NCI-H146 (cell line): ENCODE results near the gene OSBP.
"Not testable (repeated sequence)": the region's sequence is repeated elsewhere in the genome, so short reads cannot be mapped to it uniquely, and the experiment has no call there.

Source experiments
- DNase-seq: peaks from one replicate; lab custom pipeline; 2025; lab: John Stamatoyannopoulos, UW

OSBP gene, protein sequence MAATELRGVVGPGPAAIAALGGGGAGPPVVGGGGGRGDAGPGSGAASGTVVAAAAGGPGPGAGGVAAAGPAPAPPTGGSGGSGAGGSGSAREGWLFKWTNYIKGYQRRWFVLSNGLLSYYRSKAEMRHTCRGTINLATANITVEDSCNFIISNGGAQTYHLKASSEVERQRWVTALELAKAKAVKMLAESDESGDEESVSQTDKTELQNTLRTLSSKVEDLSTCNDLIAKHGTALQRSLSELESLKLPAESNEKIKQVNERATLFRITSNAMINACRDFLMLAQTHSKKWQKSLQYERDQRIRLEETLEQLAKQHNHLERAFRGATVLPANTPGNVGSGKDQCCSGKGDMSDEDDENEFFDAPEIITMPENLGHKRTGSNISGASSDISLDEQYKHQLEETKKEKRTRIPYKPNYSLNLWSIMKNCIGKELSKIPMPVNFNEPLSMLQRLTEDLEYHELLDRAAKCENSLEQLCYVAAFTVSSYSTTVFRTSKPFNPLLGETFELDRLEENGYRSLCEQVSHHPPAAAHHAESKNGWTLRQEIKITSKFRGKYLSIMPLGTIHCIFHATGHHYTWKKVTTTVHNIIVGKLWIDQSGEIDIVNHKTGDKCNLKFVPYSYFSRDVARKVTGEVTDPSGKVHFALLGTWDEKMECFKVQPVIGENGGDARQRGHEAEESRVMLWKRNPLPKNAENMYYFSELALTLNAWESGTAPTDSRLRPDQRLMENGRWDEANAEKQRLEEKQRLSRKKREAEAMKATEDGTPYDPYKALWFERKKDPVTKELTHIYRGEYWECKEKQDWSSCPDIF

DNA sequence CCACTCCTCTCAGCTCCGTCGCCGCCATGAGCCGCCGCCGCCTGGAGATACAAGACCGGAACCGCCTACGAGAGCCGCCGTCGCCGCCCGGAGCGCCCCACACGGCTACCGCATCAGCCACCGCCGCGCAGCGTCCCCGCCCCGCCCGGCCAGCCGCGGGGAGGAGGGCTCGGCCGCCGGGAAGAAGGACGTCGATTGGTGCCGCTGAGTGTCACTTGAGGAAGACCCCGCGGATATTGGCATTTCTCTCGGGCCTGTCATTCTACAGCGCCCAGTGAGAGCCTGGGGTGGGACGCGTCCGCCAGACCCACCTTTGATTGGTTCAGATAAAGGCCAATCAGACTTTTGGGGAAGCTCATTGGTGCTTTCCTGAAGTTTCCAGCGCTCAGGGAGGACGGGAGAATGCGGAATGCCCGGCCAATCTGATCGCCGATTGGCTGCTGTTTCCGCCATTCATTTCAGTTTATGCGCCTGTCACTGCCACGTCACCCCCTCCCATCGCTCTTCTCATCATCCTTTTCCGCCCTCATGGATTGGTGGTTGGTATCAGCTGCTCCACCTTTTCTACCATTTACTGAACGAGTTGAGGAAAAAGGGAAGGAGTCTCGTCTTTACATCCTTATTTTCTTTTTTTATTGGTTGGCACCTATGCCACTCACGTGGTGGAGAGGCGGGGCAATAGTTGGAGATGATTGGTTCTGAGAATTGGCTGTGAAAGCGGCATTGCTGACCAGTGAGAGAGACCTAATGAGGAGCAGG is at the start of gene OSBP:
Gene OSBP (minus strand): TSS at position 138 of the 759 bp plus-strand sequence. CDS start 110 bp downstream, at position 28.
- peak; percentile 100 for DNase-seq

DNA sequence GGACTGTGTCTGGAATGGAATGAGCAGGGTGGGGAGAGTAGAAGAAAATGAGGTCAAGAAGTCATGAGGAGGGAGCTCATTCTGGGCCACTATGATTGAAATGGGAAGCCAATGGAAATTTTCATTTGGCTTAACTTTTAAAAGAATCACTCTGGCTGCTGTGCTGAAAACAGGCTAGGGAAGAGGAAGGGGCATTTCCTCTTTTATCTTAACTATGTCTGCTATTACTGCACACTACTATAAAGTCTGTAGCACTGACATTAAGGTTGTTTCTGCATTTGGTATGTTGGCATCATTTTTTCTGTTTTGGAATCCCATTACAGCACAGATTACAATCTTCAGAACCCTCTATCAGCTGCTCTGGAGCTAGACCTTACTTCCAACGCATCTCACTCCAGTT is 45.0 kb upstream of the OSBP start:
- no peak for DNase-seq

DNA sequence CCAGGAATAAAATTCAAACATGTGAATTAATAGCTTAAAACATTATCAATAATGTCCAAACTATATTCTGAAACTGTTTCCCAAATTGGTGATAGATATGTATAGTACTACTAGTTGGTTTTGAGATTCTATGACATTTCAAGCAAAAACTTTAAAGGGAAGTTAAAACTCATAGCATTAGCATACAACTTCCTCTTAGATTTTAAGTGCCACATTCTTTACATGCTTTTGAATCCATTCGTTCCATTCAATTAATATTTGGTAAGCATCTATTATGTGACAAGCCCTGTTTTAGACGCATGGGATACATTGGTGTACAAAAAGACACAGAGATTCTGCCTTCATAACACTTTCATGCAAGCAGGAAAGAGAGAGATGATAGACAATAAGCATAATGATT is 44.4 kb upstream of the OSBP start:
- no peak for DNase-seq

DNA sequence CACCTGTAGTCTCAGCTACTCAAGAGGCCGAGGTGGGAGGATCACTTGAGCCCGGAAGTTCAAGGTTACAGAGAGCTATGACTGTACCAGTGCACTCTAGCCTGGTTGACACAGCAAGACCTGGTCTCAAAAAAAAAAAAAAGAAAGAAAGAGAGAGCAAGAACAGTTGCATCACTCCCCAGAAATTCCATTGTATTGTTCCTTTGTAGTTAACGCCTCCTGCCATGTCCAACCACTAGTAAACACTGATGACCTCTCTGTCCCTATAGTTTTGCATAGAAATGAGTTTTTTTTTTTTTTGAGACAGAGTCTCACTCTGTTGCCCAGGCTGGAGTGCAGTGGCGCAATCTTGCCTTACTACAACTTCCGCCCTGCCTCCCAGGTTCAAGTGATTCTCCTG is 42.5 kb upstream of the OSBP start:
- no peak for DNase-seq

DNA sequence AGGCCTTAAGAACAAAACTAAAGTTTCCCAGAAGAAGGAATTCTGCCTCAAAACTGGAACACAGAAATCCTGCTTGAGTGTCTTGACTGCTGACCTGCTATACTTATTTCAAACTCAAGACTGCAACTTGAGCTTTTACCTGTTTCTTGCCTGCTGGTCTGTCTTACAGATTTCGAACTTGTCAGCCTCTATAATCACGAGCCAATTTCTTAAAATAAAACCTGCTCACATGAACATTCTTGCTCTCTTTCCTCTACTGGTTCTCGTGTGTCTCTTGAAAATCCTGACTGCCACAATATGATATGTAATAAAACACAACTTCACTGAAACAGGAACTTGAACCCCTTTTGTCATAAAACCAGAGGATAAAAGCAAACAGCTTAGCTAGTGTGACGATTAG is 39.3 kb upstream of the OSBP start:
- no peak for DNase-seq

DNA sequence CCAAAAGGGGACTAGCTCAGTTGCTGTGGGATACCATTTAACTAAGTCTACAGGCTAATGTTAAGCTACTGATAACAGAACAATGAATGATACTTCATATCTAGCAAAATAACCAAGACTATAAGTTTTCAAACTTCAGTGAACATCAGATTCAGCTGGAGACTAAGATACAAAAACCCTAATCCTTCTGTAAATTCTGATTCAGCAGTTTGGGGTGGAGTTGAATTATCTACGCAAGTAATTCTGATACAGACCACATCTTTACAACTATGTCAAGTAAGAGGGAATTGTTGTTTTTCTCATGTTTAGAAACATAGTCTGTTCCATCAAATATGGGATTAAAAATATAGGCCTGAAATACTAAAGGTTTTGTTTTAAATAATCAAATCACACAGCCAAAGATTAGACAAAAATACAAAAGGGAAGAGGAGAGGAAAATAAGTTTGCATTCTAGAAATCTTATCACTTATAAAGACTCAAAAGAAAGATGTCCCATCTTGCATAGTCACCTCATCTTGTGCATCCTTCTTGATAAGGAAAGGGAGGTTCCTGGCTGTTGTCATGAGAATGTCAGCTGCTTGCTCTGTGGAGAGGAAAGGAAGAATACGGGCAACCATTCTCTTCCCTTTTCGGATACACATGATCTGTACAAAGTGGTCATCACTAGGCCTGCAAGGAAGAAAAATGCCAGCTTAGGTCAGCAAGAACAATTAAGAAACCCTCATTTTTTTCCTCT is 31.8 kb upstream of the OSBP start:
- DNase-seq, result no peak

DNA sequence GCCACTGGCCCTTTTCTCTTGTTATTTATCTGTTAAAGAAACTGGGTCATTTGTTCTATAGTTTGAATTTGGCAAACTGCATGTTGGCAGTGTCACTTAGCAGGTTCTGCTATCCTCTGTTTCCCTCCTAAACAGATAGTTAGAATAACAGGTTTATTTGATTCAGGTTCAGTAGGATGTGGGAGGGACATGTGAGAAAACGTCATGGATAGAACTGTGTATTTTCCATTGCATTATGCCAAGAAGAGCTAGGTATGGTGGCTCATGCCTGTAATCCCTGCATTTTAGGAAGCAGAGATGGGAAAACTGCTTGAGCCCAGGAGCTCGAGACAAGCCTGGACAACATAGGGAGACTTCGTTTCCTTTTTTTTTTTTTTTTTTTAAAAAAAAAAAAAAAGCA is 29.0 kb upstream of the OSBP start:
- no peak for DNase-seq

DNA sequence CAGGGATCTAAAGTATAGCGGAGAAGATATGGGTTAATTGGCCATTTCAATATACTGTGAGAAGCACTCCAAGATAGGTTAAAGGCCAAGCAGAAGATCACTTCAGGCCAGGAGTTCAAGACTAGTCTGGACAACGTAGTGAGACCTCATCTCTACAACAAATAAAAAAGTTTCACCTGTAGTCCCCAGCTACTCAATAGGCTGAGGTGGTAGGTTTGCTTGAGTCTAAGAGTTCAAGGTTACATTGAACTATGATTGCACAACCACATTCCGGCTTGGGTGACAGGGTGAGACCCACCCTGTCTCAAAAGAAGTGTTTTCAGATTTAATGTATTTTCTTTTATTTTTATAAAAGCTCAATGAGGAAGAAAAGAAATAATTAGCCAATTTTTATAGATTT is 27.8 kb upstream of the OSBP start:
- DNase-seq, result no peak

DNA sequence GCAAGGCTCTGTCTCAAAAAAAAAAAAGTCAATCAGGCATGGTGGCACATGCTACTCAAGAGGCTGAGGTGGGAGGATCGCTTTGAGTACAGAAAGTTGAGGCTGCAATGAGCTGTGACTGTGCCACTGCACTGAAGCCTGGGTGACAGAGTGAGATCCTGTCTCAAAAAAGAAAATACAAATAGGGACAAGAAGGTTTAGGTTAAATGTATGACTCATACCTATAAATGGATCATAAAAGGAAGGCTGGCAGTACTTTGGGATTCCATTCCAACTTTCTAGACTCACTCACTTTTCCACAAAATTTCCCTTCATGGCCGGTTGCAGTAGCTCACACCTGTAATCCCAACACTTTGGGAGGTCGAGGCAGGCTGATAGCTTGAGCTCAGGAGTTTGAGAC is 25.6 kb upstream of the OSBP start:
- no peak for DNase-seq

GRCh38 chr11:59630493-59630892 is 14.9 kb upstream of the OSBP start:
- DNase-seq, result no peak

DNA sequence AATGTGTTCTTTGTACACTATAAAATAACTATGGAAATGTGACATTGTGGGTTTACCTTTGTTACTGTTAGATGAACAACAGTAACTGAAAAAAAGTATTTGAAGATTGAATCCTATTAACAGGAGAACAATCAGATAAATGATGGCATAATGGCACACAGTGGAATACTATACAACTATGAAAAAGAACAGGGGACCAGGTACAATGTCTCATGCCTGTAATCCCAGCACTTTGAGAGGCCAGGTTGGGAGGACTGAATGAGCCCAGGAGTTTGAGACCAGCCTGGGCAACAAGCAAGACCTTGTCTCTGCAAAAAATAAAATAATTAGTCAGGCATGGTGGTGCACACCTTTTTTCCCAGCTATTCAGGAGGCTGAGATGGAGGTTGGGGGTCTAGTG is 14.4 kb upstream of the OSBP start:
- DNase-seq, result no peak

DNA sequence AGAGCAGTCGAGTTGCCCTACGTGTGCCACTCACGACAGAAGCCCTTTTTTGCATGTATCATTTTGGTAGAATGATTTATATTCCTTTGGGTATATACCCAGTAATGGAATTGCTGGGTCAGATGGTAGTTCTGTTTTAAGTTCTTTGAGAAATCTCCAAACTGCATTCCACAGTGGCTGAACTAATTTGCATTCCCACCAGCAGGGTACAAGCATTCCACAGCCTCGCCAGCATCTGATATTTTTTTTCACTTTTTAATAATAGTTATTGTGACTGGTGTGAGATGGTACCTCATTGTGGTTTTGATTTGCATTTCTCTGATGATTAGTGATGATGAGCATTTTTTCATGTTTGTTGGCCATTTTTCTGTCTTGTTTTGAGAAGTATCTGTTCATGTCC is 11.4 kb upstream of the OSBP start:
- DNase-seq, result not testable (repeated sequence)

- DNase-seq, result no peak
These were observed 10.1 kb upstream of the OSBP start for GRCh38 chr11:59625703-59626102.

GRCh38 chr11:59617876-59618275 is 2.3 kb upstream of the OSBP start:
- DNase-seq, result no peak

GRCh38 chr11:59616396-59616982 is 915 bp upstream of the OSBP start:
- DNase-seq, result no peak

DNA sequence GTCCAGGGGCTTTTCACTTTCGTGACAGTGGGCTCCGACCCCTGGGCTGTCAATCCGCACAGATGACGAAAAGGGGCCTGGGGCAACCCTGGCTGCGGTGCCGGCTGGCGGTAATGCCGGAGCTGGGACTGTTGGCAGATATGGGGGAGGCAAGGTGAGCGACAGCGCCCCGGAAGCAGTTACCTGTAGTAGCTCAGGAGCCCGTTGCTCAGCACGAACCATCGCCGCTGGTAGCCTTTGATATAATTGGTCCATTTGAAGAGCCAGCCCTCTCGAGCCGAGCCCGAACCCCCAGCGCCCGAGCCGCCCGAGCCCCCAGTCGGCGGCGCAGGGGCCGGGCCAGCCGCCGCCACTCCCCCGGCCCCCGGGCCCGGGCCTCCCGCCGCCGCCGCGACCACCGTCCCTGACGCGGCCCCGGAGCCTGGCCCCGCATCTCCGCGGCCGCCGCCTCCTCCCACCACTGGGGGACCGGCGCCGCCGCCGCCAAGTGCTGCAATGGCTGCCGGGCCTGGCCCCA is 396 bp downstream of the OSBP start:
- peak; percentile 78 for DNase-seq

- DNase-seq, result peak; percentile 43
These were observed 1.1 kb downstream of the OSBP start for GRCh38 chr11:59614277-59615119.

DNA sequence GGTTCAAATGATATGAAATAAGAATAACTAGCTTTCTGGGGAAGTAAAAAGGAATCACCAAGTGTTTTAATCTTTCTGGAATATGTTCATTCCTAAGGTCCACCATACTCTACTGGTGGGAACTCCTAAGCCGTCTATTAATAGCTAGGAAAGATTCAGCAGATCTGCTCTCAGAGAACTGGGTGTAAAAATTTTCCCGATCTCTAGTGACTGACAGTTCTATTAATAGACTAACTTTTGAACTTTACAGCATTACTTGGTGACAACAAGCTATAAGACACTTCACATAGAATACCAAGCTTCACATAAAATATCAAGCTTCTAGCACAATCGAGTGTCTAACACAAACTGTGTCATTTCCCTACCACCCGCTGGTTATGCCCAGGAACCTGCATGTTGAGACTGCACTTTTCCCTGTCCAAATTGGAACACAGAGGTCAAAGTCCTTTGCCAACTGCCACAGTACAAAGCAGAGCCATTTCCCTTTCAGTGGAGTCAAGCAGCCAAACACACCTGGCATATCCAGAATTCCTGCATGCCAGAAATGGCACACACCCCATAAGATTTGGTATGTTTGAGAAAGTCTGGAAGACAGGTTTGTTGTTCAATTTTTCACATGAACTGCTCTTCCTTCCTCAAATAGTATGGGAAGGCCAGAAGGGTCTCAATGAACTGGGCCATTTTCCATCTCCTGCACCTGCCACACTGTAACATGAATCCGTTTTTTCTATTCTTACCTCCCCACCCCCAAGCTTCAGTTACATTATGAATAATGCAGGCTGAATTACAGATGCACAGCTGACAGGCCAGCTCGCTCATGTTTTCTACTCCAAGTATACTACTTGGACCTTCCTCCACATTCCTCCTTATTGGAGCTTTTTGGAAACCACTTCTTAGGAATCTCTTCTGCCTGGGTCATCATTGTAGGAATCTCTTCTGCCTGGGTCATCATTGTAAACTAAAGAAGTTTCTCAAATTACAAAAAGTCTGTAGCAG is 3.7 kb downstream of the OSBP start:
- peak; percentile 80 for DNase-seq

- no peak for DNase-seq
These were observed 5.3 kb downstream of the OSBP start for GRCh38 chr11:59610289-59610688.
